Prostate gland (tissue), 2 donors: ENCODE results near the gene SGMS2. TPM values are rescaled to one million over a fixed set of nuclear protein-coding genes. Genes with fewer than 3 reads are reported as not detected.
"Not testable (repeated sequence)": the region's sequence is repeated elsewhere in the genome, so short reads cannot be mapped to it uniquely, and the experiment has no call there.

Experiments
- DNase-seq: peaks from one replicate; pipeline ENCODE4 v3.0.0-alpha.2; 2019; ENCODE audit warnings: low spot score
- H3K27ac ChIP-seq, 2 donors: fragments of 200-600 bp; sonication (generic); 2 replicates each; pipeline ENCODE4 v1.5.1; 2017 to 2019
- H3K27me3 ChIP-seq: fragments of 200-600 bp; sonication (generic); replicated peaks from 2 replicates; pipeline ENCODE4 v1.5.1; 2019; ENCODE audit not compliant: insufficient read depth
- H3K36me3 ChIP-seq, 2 donors: fragments of 200-600 bp; sonication (generic); 1 replicate in 1 of 2; 2 replicates in 1 of 2; pipeline versions ENCODE4 v1.5.1 to v1.8.1; 2017 to 2019
- H3K4me1 ChIP-seq: fragments of 200-600 bp; sonication (generic); replicated peaks from 2 replicates; pipeline ENCODE4 v1.5.1; 2019
- H3K4me3 ChIP-seq, 2 donors: fragments of 200-600 bp; sonication (generic); 2 replicates each; pipeline ENCODE4 v1.5.1; 2017 to 2019
- H3K9me3 ChIP-seq: fragments of 200-600 bp; sonication (generic); 2 replicates; pipeline ENCODE4 v1.5.1; 2017
- CTCF ChIP-seq, 4 experiments: fragments of 200-600 bp in 2 of 4; fragments of 450-650 bp in 2 of 4; sonication (generic) in 2 of 4; IDR thresholded peaks; 1 replicate in 3 of 4; 2 replicates in 1 of 4; pipeline ENCODE4 v1.5.1; 2016 to 2019; ENCODE audit warnings: antibody characterized with exemption in 4 of 4, mild to moderate bottlenecking in 2 of 4, moderate library complexity in 2 of 4
- POLR2A ChIP-seq: fragments of 450-650 bp; IDR thresholded peaks from one replicate; pipeline ENCODE4 v1.6.1; 2016; ENCODE audit warnings: antibody characterized with exemption, mild to moderate bottlenecking
- POLR2AphosphoS5 ChIP-seq: sonication (generic); formaldehyde crosslinking; IDR thresholded peaks from one replicate; pipeline ENCODE4 v1.6.1; 2017; ENCODE audit warnings: antibody characterized with exemption
- WGBS: methylation state at CpG from one replicate; pipeline ENCODE4 v1.1.5; 2018; 5-methylcytosine and 5-hydroxymethylcytosine counted together
- intact Hi-C: fragments of 100-400 bp; cut with DNase I; formaldehyde crosslinking; loops from one replicate; pipeline ENCODE4 v1.14.2; 2022
- total RNA-seq, 2 donors: library from RNA; depleted of rRNA; stranded (reverse); fragments of >200 nt; gene quantifications; one replicate each; pipeline ENCODE4 v1.1.0, GENCODE V29; 2016

SGMS2 gene
- total RNA-seq, 2 donors from 2014 or later = 37.4 to 53.6 TPM

DNA sequence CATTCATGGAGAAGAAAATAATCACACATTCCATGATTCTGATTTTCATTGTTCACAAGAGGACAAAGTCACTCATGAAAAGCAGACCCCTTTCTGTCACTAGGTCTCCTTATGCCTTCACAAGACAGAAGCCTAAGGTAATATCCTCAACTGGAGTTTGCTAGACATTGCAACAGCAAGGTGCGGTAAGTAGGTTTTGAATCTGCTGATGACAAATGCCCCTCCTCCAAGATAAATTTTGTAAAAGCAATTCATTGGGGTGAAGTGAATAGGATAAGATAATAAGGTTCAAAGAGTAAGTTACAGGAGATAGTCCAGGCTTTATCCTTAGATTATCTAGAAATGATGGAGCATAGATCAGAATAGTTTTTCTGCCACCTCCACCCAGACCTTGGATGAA lies 90.5 kb downstream of the SGMS2 start:
- DNase-seq = no peak
- no peak for TF ChIP-seq POLR2A
- TF ChIP-seq POLR2AphosphoS5 = no peak
- TF ChIP-seq CTCF (IDR thresholded peaks at IDR 0.05) = no peak
- intact Hi-C loops = no loop called here
- H3K27me3 ChIP-seq = no peaks in the 10 kb centered on the region
- H3K4me3 ChIP-seq = no peak overlapping the region
- H3K36me3 ChIP-seq = no peaks in the 10 kb centered on the region
- WGBS = 96% methylated on average over 1 of the region's 1 CpG
- no peak overlapping the region for H3K27ac ChIP-seq
- no peaks in the 10 kb centered on the region for H3K4me1 ChIP-seq
- no peaks in the 10 kb centered on the region for H3K9me3 ChIP-seq

- no peaks in the 10 kb centered on the region for H3K9me3 ChIP-seq
- TF ChIP-seq POLR2A = no peak
- no peak for TF ChIP-seq POLR2AphosphoS5
- TF ChIP-seq CTCF (IDR thresholded peaks at IDR 0.05) = no peak
- intact Hi-C loops = no loop called here
- H3K4me1 ChIP-seq = no peaks in the 10 kb centered on the region
- no peak overlapping the region for H3K27ac ChIP-seq
- H3K36me3 ChIP-seq = no peaks in the 10 kb centered on the region
- no peaks in the 10 kb centered on the region for H3K27me3 ChIP-seq
- DNase-seq = no peak
- no peak overlapping the region for H3K4me3 ChIP-seq
Observed at GRCh38 chr4:107916623-107917022, 91.9 kb downstream of the SGMS2 start.

GRCh38 chr4:107917500-107917899 lies 92.8 kb downstream of the SGMS2 start:
- Histone ChIP-seq H3K4me3 (no peak overlapping the region), H3K9me3 (no peaks in the 10 kb centered on the region), H3K27ac (no peak overlapping the region), H3K4me1 (no peaks in the 10 kb centered on the region), H3K27me3 (no peaks in the 10 kb centered on the region), H3K36me3 (no peaks in the 10 kb centered on the region)
- intact Hi-C loops = no loop called here
- DNase-seq = no peak
- TF ChIP-seq POLR2A (no peak), CTCF (IDR thresholded peaks at IDR 0.05) (no peak), POLR2AphosphoS5 (no peak)
- WGBS = 93% methylated on average over 2 of the region's 2 CpGs

- no peak for DNase-seq
- no peak overlapping the region for H3K27ac ChIP-seq
- no peak for TF ChIP-seq POLR2AphosphoS5
- intact Hi-C loops = no loop called here
- H3K4me1 ChIP-seq = no peaks in the 10 kb centered on the region
- H3K36me3 ChIP-seq = no peaks in the 10 kb centered on the region
- 92% methylated on average over 4 of the region's 4 CpGs for WGBS
- no peaks in the 10 kb centered on the region for H3K9me3 ChIP-seq
- no peak overlapping the region for H3K4me3 ChIP-seq
- no peaks in the 10 kb centered on the region for H3K27me3 ChIP-seq
Observed at GRCh38 chr4:107922486-107923473, 98.0 kb downstream of the SGMS2 start.

GRCh38 chr4:107925713-107926112 lies 101.0 kb downstream of the SGMS2 start:
- H3K27ac ChIP-seq, H3K36me3 ChIP-seq, H3K9me3 ChIP-seq, H3K27me3 ChIP-seq, H3K4me3 ChIP-seq, DNase-seq, H3K4me1 ChIP-seq, intact Hi-C loops: not testable (repeated sequence)

DNA sequence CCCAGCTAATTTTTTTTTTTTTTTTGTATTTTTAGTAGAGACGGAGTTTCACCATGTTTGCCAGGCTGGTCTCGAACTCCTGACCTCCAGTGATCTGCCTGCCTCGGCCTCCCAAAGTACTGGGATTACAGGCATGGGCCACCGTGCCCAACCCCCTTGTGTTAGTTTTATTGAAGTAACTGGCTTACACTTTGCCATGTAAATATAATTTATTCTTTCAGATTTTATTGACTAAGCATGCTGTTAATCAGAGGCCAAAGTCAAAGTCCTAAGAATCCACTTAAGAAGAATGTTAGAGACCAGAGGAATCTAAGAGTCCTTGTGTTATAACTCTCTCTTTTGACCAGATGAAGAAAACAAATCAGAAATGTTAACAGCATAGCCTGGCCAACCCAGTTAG lies 102.1 kb downstream of the SGMS2 start:
- intact Hi-C loops, H3K27me3 ChIP-seq, H3K9me3 ChIP-seq, DNase-seq, H3K36me3 ChIP-seq, H3K4me1 ChIP-seq, H3K4me3 ChIP-seq, H3K27ac ChIP-seq: not testable (repeated sequence)
- WGBS = 84% methylated on average over 4 of the region's 4 CpGs
